ENCODE measurements around the gene ATP8B4. TPM values are rescaled to one million over a fixed set of nuclear protein-coding genes. Genes with fewer than 3 reads are reported as not detected.
A peak's percentile ranks its signal among the peaks of the same experiment; 100 is the strongest.

Gene ATP8B4
- total and polyA plus RNA-seq, 2 of the 8 experiments (the other 6 are each of a cell fraction or from before 2014, with no cell fraction given) = 0.17 to 0.24 TPM

DNA sequence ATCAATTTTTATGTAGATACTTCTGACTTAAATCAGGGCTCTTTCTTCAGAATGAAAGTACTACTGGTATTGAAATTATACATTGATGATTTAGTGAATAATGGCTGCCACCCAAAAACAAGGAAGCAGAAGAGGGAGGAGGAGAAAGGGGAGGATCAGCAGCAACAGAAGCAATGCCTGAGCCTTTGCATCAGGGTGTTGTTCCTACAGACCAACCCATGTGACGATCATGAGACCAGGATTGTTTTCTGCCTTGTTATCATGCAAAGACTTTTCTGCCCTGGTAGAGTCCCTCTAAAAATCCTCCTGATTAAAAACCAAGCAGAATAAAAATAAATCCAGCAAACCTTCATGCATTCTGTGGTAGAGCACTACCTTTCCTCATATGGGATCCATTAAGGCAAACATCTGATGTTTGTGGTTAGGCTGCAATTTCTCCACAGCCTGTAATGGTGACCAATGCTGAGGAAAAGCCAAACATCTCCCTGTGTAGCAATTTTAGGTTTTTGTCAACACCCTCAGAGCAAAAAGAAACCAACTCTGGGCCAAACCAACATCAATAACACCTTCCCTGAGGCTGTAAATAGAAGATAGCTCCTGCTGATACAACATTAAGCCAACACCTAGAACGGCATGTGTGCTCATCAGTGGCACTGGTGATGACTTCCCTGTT lies 191.7 kb downstream of the ATP8B4 start:
- TF ChIP-seq, protein P1, sequence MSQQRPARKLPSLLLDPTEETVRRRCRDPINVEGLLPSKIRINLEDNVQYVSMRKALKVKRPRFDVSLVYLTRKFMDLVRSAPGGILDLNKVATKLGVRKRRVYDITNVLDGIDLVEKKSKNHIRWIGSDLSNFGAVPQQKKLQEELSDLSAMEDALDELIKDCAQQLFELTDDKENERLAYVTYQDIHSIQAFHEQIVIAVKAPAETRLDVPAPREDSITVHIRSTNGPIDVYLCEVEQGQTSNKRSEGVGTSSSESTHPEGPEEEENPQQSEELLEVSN (IDR thresholded peaks at IDR 0.05) = no peak
- Histone ChIP-seq H3K56ac (replicated peaks; ENCODE audit: insufficient read length, low read depth, low read length) (no peak overlapping the region), H2BK120ac (replicated peaks; ENCODE audit: low read depth, low read length) (no peak overlapping the region), H3K79me2 (ENCODE audit: control insufficient read depth in 1 of 2, insufficient read depth in 2 of 2, low read length in 2 of 2) (no peaks in the 10 kb centered on the region), H2BK15ac (ENCODE audit: low read length) (no peak overlapping the region), H4K91ac (replicated peaks; ENCODE audit: insufficient read length, low read length) (no peak overlapping the region), H3K4me1 (replicated peaks in 1 of 4; ENCODE audit: control insufficient read depth in 3 of 4, insufficient read depth in 4 of 4, low read length in 3 of 4) (no peaks in the 10 kb centered on the region; a peak in 1 of 7 replicates), H4K5ac (ENCODE audit: insufficient read length, low read depth, low read length) (no peak overlapping the region), H4K8ac (ENCODE audit: extremely low read depth, insufficient read depth, low read length) (no peak overlapping the region), H3K4me3 (ENCODE audit: extremely low read depth in 1 of 4, insufficient read depth in 2 of 4, low read depth in 3 of 4, low read length in 4 of 4) (no peak overlapping the region), H2BK20ac (ENCODE audit: low read length) (no peak overlapping the region), H2AK5ac (ENCODE audit: low read depth, low read length) (no peak overlapping the region), H3K23ac (ENCODE audit: insufficient read length) (no peak overlapping the region), H3K18ac (ENCODE audit: extremely low read depth, low read length) (no peak overlapping the region), H4K20me1 (replicated peaks in 1 of 2; ENCODE audit: control insufficient read depth in 1 of 2, insufficient read depth in 2 of 2, low read length in 2 of 2) (no peaks in the 10 kb centered on the region), H3K9me3 (ENCODE audit: insufficient read depth in 2 of 2, low read depth in 1 of 2, low read length in 1 of 2) (no peaks in the 10 kb centered on the region), H3K36me3 (ENCODE audit: control insufficient read depth in 2 of 4, insufficient read depth in 4 of 4, low read length in 3 of 4) (no peaks in the 10 kb centered on the region), H2AFZ (ENCODE audit: low read length) (peak overlapping the region; percentile 58), H3K79me1 (ENCODE audit: low read depth, low read length) (no peaks in the 10 kb centered on the region), H3K14ac (ENCODE audit: insufficient read length) (no peak overlapping the region), H3K27ac (ENCODE audit: low read depth, low read length) (no peak overlapping the region), H3K4ac (replicated peaks; ENCODE audit: insufficient read length, low read depth, low read length) (no peak overlapping the region), H3K9ac (replicated peaks in 1 of 4; ENCODE audit: extremely low read depth in 1 of 4, low read depth in 3 of 4, low read length in 3 of 4) (no peak overlapping the region), H2BK5ac (ENCODE audit: low read depth, low read length) (no peak overlapping the region), H3K23me2 (ENCODE audit: low read depth, low read length) (no peaks in the 10 kb centered on the region), H2BK12ac (ENCODE audit: low read depth, low read length) (no peak overlapping the region), H3K27me3 (replicated peaks in 1 of 4; ENCODE audit: control insufficient read depth in 3 of 4, extremely low read depth in 1 of 4, insufficient read depth in 3 of 4, low read length in 3 of 4) (no peaks in the 10 kb centered on the region; a peak in 1 of 7 replicates), H3K4me2 (ENCODE audit: insufficient read depth in 1 of 2, low read depth in 2 of 2, low read length in 2 of 2) (no peak overlapping the region)
- ChIA-PET POLR2A (ENCODE audit: partially characterized antibody) (no interaction called here), CTCF (ENCODE audit: partially characterized antibody) (no interaction called here)
- 90% methylated on average over 2 of the region's 2 CpGs; no CpG with 5 or more reads in 1 of the 2 experiments for WGBS, 2 experiments (ENCODE audit: extremely low coverage in 1 of 2, insufficient coverage in 1 of 2, insufficient read length in 1 of 2, insufficient replicate concordance in 2 of 2, low coverage in 1 of 2, low lambda C conversion rate in 2 of 2, missing lambda C conversion rate in 1 of 2)
- DNase-seq (ENCODE audit: low read depth in 1 of 2, low spot score in 2 of 2) (no peak), FAIRE-seq (no peak)
